ENCODE data around the gene KCNQ5.
"Not testable (repeated sequence)": the region's sequence is repeated elsewhere in the genome, so short reads cannot be mapped to it uniquely, and the experiment has no call there.

Gene KCNQ5

GRCh38 chr6:72855471-72855870, 233.6 kb downstream of the KCNQ5 start:
- no peak for DNase-seq

DNA sequence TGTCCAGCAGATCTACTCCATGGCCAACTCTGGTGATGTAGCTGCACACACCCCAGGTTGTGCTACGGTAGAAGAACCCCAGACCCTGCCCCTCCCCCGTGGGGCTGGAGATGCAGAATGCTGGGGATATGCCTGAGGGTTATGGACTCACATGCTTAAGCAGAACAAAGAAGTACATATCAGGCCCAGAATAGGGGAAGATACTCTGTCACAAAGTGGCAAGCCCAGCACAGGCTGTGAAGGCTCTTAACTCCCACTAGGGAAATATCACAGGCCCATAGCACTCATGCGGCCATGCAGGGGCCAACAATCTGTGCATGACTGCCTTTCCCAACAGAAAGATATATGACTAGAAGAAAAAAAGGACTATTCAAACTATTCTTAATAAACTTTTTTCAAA, 234.9 kb downstream of the KCNQ5 start:
- no peak for DNase-seq

- no peak for DNase-seq
Measured at GRCh38 chr6:72857791-72858585, 236.1 kb downstream of the KCNQ5 start.

DNA sequence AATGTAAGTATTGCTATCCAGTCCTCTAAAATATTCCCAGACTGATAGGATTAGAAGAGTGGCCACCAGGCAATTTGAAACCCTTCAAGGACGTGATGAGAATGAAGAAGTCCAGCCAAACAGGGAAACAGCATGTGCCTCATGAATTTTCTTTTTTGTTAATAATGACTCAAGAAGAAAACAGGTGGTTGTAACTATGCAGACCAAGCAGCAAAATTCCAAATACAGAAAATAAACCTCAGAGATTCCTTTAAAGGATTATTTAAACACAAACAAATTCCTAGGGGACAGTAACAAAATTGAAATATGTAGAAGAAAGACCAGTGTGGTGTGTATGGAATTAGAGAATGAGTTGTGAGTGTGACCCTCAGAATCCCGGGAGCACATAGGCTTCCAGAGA, 239.2 kb downstream of the KCNQ5 start:
- DNase-seq: no peak

GRCh38 chr6:72861935-72862432, 240.1 kb downstream of the KCNQ5 start:
- DNase-seq: no peak

- no peak for DNase-seq
Measured at GRCh38 chr6:72863131-72863530, 241.3 kb downstream of the KCNQ5 start.

DNA sequence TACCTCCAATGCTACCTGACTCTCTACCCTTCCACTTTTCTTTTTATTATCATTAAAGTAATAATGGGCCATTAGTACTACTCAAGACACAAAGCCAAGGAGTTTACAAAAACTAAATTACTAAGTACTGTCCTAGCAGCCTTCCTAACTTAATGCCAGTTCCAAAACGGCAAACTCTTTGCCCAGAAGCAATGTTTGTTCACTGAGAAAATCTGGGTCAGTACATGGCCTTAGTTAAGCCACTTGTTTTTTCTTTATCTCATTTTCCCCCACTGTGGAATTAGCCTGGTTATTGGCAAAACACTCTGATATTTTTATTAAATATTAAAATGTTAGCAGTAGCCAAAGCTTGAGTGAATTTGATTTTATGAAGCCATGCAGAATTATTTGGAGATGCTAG, 242.4 kb downstream of the KCNQ5 start:
- no peak for DNase-seq

DNA sequence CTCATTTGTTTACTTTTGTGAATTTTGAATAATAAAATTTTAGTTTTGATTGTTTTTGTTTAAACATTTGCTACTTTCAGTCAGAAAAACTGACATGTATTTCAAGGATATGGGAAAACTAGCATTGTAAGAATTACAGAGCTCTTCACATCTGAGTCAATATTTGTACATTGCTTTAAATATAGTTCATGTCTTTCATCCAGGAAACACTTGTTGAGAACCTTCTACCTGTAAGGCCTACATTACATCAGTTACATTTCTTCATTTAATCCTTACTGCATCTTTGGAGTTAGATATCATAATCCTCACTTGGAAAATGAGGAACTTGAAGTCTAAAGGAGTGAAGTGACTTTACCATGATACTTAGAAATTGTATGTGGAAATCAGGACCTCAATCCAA, 242.9 kb downstream of the KCNQ5 start:
- no peak for DNase-seq

DNA sequence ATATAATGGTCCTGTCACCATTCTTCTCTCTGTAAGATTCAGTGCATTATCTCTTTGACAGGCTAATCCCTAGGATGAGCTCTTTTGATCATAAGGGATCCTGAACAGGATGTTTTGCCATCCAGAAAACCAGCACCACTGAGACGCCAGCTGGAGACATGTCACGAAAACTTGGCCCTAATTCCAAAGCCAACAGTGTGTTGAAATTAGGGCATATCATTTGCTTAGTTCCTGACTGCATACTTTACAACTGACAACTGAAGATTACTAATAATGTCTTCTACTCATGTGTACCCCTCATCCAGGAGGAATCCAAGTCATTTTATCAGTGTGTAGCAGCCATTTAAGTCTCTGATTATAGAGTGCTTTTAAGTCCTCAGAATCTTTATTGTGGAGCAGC, 243.6 kb downstream of the KCNQ5 start:
- DNase-seq: no peak

DNA sequence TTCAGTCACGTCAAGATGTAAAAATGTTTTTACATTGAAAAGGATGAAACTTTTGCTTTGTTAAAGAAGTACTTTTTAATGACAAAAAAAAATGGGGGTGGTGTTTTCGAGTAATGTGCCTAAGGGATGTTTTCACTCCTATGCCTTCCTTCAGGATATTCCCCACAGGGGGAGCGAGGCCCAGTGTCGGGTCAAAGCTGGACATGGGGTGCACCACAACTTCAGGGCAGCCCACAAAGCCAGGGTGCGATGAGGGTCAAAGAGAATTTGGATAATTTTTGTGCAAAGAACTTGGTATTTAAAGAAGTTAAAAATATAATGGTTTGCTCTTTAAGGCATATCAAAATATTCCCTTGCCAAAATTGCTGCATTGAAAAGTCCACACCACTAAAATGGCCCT, 247.8 kb downstream of the KCNQ5 start:
- DNase-seq: no peak

DNA sequence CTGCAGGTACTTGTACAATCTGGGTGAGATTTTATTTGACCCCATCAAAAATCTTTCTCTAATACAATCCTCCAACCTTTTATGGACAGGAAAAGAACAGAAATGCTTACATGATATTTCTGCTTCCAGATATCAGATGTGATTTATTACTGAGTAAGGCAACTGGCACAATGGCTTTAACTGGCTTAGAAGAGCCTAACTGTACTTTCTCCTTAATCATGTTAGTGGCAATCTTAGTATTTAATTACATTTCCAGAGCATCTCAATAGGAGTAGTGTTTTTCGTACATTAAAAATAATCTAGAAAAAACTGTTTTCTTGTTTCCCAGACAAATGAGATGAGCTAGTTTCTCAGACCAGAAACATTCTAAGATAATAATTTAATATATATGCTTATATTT, 251.6 kb downstream of the KCNQ5 start:
- no peak for DNase-seq

GRCh38 chr6:72876256-72876655, 254.4 kb downstream of the KCNQ5 start:
- DNase-seq: no peak

- no peak for DNase-seq
Measured at GRCh38 chr6:72886170-72886569, 264.3 kb downstream of the KCNQ5 start.

DNA sequence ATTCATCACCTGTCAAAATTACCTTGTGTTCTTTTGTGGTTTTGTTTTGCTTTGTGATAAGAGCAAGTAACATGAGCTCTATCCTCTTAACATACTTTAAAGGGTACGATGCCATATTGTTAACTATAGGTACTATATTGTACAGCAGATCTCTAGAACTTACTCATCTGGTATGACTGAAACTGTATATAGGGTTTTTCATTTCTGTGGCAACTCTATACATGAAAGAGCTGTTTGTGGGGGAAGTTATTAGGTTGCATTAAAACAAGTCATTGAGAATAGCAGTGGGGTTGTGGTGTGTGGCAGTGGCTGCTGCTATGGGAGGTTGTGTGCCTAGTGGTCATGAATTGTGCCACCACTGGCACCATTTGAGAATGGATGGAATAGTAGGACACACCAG, 268.4 kb downstream of the KCNQ5 start:
- no peak for DNase-seq

- DNase-seq: no peak
Measured at GRCh38 chr6:72890671-72891070, 268.8 kb downstream of the KCNQ5 start.

GRCh38 chr6:72892901-72893300, 271.0 kb downstream of the KCNQ5 start:
- no peak for DNase-seq

DNA sequence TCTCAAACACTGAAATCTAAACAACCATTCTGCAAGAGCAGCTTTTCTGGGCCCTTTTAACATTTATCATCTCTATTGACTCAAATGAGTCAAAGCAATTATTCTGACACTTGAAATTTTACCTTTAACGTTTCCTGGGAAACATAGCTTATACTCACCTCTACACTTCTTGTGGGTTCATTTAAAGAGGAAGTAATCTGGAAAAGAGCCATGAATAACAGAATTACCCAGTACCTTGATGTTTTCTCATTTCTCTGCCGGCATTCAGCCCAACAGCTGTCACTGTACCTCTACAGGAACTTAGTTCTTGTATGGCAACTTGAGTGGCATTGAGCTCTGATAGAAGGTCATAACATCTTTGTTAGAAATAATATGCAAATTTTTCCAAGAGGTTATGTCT, 272.2 kb downstream of the KCNQ5 start:
- DNase-seq: no peak

DNA sequence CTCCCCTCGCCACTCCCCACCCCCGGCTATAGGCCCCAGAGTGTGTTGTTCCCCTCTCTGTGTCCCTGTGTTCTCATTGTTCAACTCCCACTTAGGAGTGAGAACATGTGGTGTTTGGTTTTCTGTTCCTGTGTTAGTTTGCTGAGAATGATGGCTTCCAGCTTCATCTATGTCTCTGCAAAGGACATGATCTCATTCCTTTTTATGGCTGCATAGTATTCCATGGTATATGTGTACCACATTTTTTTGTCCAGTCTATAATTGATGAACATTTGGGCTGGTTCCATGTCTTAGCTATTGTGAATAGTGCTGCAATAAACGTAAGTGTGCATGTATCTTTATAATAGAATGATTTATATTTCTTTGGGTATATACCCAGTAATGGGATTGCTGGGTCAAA, 276.4 kb downstream of the KCNQ5 start:
- DNase-seq: not testable (repeated sequence)

GRCh38 chr6:72905705-72906478, 284.0 kb downstream of the KCNQ5 start:
- DNase-seq: no peak

GRCh38 chr6:72911463-72912155, 289.7 kb downstream of the KCNQ5 start:
- no peak for DNase-seq

DNA sequence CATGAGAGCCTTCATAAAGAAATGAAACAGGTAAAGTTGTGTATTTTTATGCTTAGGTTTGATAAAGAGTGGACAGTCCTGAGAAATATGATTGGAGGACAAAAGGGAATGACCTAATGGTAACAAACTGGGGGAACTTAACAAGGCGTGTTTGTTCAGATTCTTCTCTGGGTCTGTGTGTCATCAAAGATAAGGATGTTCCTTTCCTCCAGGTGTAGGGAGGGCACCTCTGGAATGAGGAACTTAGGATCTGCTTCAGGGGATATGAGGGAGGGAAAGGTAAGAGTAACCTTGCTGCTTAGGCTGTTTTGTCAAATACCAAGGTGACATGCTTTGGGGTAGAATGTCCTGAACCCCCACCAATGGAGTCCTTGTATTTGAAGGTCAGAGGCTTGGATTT, 291.9 kb downstream of the KCNQ5 start:
- DNase-seq: no peak

GRCh38 chr6:72916298-72916697, 294.4 kb downstream of the KCNQ5 start:
- no peak for DNase-seq

- no peak for DNase-seq
Measured at GRCh38 chr6:72916906-72917305, 295.0 kb downstream of the KCNQ5 start.

- DNase-seq: no peak
Measured at GRCh38 chr6:72922401-72922800, 300.5 kb downstream of the KCNQ5 start.

All from CD4-positive, alpha-beta T cell treated with Interleukin-1 beta for 1 hour (primary cell).